GM10266 (cell line): ENCODE results near the gene CSGALNACT2.

Experiments used
- DNase-seq: peaks from one replicate; pipeline ENCODE4 v3.0.0; 2012; ENCODE audit errors: extremely low spot score
- CTCF ChIP-seq: IDR thresholded peaks from 2 replicates; pipeline ENCODE4 v1.5.1; 2012; ENCODE audit warnings: mild to moderate bottlenecking, low read depth; ENCODE audit not compliant: control insufficient read depth, insufficient read depth; ENCODE audit errors: missing control alignments

CSGALNACT2 gene

GRCh38 chr10:43204943-43205671 lies 66.9 kb downstream of the CSGALNACT2 start:
- DNase-seq = peak; percentile 85

GRCh38 chr10:43205681-43206390 lies 67.6 kb downstream of the CSGALNACT2 start:
- no peak for DNase-seq

More at GRCh38 chr10:43204943-43205671, 66.9 kb downstream of the CSGALNACT2 start:
- peak; percentile 93 for TF ChIP-seq CTCF

GRCh38 chr10:43206391-43207235 lies 68.4 kb downstream of the CSGALNACT2 start:
- no peak for DNase-seq

More at GRCh38 chr10:43205681-43206390, 67.6 kb downstream of the CSGALNACT2 start:
- TF ChIP-seq CTCF = no peak

GRCh38 chr10:43208147-43209073 lies 70.2 kb downstream of the CSGALNACT2 start:
- TF ChIP-seq CTCF = no peak
- DNase-seq = no peak

More at GRCh38 chr10:43206391-43207235, 68.4 kb downstream of the CSGALNACT2 start:
- no peak for TF ChIP-seq CTCF

GRCh38 chr10:43209074-43209455 lies 70.8 kb downstream of the CSGALNACT2 start:
- TF ChIP-seq CTCF = no peak
- DNase-seq = no peak

GRCh38 chr10:43209651-43210141 lies 71.5 kb downstream of the CSGALNACT2 start:
- TF ChIP-seq CTCF = no peak
- DNase-seq = no peak
